WTC11 (cell line): ENCODE data around the gene RAI1. TPM values are rescaled to one million over a fixed set of nuclear protein-coding genes. Genes with fewer than 3 reads are reported as not detected.

Experiments used
- ATF1 ChIP-seq: sonication (generic); formaldehyde crosslinking; IDR thresholded peaks from 2 replicates; pipeline ENCODE4 v1.8.1; 2023; ENCODE audit warnings: mild to moderate bottlenecking, moderate library complexity, missing genetic modification reagents
- CBFB ChIP-seq: sonication (generic); formaldehyde crosslinking; IDR thresholded peaks from 2 replicates; pipeline ENCODE4 v1.8.1; 2022; ENCODE audit warnings: mild to moderate bottlenecking, low read depth, missing genetic modification reagents
- GABPB1 ChIP-seq: sonication (generic); formaldehyde crosslinking; IDR thresholded peaks from 2 replicates; pipeline ENCODE4 v1.8.1; 2023; ENCODE audit warnings: mild to moderate bottlenecking, missing genetic modification reagents
- GTF2I ChIP-seq: fragments of 250-450 bp; sonication (Bioruptor Pico); conservative IDR thresholded peaks from 2 replicates; pipeline ENCODE4 v1.4.0; 2021; ENCODE audit warnings: mild to moderate bottlenecking
- JAZF1 ChIP-seq: fragments of 250-450 bp; sonication (Bioruptor Pico); IDR thresholded peaks from 2 replicates; pipeline ENCODE4 v1.9.0; 2021; ENCODE audit warnings: moderate library complexity, mild to moderate bottlenecking, inconsistent platforms
- KAT7 ChIP-seq: sonication (generic); formaldehyde crosslinking; IDR thresholded peaks from 2 replicates; pipeline ENCODE4 v1.8.1; 2023; ENCODE audit warnings: missing genetic modification reagents, mild to moderate bottlenecking, borderline replicate concordance
- OVOL2 ChIP-seq: fragments of 250-450 bp; sonication (Bioruptor Pico); IDR thresholded peaks from 2 replicates; pipeline ENCODE4 v1.9.0; 2021; ENCODE audit warnings: mild to moderate bottlenecking, borderline replicate concordance
- RORB ChIP-seq: fragments of 250-450 bp; sonication (Bioruptor Pico); IDR thresholded peaks from 2 replicates; pipeline ENCODE4 v1.9.0; 2021; ENCODE audit warnings: mild to moderate bottlenecking
- SP1 ChIP-seq: sonication (generic); formaldehyde crosslinking; conservative IDR thresholded peaks from 2 replicates; pipeline ENCODE4 v1.8.1; 2022; ENCODE audit warnings: missing genetic modification reagents
- total RNA-seq: library from RNA; stranded (reverse); gene quantifications from 3 replicates; pipeline ENCODE4 v1.2.3, GENCODE V29; 2021
- TF ChIP-seq, protein P1 (sequence below): sonication (generic); formaldehyde crosslinking; IDR thresholded peaks from 2 replicates; pipeline ENCODE4 v1.8.0; 2022; ENCODE audit warnings: mild to moderate bottlenecking, missing genetic modification reagents
- TF ChIP-seq, protein P2 (sequence below): sonication (generic); formaldehyde crosslinking; IDR thresholded peaks from 2 replicates; pipeline ENCODE4 v1.8.1; 2022; ENCODE audit warnings: mild to moderate bottlenecking, moderate library complexity, missing genetic modification reagents
- TF ChIP-seq, protein P3 (sequence below): sonication (generic); formaldehyde crosslinking; IDR thresholded peaks from 2 replicates; pipeline ENCODE4 v1.8.1; 2023; ENCODE audit warnings: mild to moderate bottlenecking, missing genetic modification reagents, moderate library complexity
- TF ChIP-seq, protein P4 (sequence below): sonication (generic); formaldehyde crosslinking; IDR thresholded peaks from 2 replicates; pipeline ENCODE4 v1.8.0; 2022; ENCODE audit warnings: missing genetic modification reagents
- TF ChIP-seq, protein P5 (sequence below): fragments of 250-450 bp; sonication (Bioruptor Pico); IDR thresholded peaks from 2 replicates; pipeline ENCODE4 v1.8.0; 2021; ENCODE audit warnings: mild to moderate bottlenecking
- TF ChIP-seq, protein P6 (sequence below): sonication (generic); formaldehyde crosslinking; IDR thresholded peaks from 2 replicates; pipeline ENCODE4 v1.8.0; 2022; ENCODE audit warnings: mild to moderate bottlenecking, missing genetic modification reagents
- TF ChIP-seq, protein P7 (sequence below): sonication (generic); formaldehyde crosslinking; IDR thresholded peaks from 2 replicates; pipeline ENCODE4 v1.8.0; 2023; ENCODE audit warnings: mild to moderate bottlenecking, missing genetic modification reagents

The RAI1 gene
- total RNA-seq, 1 experiment from 2014 or later = 12.7 TPM

DNA sequence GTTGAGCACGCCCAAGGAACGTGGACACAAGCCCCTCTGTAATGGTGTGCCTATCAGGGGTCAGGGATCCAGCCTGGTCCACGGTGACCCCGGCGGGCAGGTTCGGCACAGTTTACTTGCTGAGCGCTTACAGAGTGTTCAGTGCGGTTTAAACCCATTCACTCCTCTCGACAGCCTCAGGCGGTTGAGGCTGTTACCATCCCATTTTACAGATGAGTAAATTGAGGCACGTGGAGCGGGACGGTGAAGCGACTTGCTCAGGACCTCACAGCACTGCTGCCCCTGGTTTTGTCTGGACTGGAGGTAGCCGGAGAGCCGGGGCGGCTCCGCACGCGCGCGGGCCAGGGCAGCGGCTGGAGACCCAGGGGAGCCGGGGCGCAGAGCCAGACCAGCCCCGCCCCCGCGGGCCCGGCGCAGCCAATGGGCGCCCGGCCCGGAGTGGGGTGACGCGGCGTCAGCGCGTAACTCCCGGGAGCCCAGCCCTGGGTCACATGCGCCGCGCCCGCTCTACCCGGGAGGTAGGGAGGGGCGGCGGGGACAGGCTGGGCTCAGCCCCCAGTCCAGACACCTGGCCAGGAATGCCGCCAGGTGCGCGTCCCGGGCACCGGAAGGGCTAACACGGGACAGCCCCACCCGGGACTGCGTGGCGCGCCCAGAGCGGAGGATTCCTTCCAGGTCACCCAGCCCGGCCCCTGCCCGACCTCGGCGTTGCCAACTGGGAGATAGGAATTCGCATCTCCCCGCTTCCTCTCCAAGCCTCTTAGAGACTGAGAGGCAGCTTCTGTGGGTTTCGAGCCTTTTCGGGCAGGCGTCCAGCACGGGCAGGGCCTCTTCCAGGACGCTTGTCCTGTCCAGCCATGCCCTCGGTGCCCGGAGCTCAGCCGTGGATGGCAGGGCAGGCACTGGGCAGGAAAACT lies 158.8 kb downstream of the RAI1 start (continued):
- TF ChIP-seq, protein P1, sequence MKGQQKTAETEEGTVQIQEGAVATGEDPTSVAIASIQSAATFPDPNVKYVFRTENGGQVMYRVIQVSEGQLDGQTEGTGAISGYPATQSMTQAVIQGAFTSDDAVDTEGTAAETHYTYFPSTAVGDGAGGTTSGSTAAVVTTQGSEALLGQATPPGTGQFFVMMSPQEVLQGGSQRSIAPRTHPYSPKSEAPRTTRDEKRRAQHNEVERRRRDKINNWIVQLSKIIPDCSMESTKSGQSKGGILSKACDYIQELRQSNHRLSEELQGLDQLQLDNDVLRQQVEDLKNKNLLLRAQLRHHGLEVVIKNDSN (CRISPR knock-in tag) = peak; percentile 84
- peak; percentile 61; the same call in 1 of the 2 replicates for TF ChIP-seq KAT7 (CRISPR knock-in tag)
- no peak for TF ChIP-seq RORB (CRISPR knock-in tag)
- no peak for TF ChIP-seq OVOL2
- TF ChIP-seq GABPB1 (CRISPR knock-in tag) = peak; percentile 34
- TF ChIP-seq, protein P2, sequence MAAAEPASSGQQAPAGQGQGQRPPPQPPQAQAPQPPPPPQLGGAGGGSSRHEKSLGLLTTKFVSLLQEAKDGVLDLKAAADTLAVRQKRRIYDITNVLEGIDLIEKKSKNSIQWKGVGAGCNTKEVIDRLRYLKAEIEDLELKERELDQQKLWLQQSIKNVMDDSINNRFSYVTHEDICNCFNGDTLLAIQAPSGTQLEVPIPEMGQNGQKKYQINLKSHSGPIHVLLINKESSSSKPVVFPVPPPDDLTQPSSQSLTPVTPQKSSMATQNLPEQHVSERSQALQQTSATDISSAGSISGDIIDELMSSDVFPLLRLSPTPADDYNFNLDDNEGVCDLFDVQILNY (CRISPR knock-in tag) = peak; percentile 90; the same call in 1 of the 2 replicates
- TF ChIP-seq, protein P3, sequence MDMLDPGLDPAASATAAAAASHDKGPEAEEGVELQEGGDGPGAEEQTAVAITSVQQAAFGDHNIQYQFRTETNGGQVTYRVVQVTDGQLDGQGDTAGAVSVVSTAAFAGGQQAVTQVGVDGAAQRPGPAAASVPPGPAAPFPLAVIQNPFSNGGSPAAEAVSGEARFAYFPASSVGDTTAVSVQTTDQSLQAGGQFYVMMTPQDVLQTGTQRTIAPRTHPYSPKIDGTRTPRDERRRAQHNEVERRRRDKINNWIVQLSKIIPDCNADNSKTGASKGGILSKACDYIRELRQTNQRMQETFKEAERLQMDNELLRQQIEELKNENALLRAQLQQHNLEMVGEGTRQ = peak; percentile 91
- TF ChIP-seq, protein P4, sequence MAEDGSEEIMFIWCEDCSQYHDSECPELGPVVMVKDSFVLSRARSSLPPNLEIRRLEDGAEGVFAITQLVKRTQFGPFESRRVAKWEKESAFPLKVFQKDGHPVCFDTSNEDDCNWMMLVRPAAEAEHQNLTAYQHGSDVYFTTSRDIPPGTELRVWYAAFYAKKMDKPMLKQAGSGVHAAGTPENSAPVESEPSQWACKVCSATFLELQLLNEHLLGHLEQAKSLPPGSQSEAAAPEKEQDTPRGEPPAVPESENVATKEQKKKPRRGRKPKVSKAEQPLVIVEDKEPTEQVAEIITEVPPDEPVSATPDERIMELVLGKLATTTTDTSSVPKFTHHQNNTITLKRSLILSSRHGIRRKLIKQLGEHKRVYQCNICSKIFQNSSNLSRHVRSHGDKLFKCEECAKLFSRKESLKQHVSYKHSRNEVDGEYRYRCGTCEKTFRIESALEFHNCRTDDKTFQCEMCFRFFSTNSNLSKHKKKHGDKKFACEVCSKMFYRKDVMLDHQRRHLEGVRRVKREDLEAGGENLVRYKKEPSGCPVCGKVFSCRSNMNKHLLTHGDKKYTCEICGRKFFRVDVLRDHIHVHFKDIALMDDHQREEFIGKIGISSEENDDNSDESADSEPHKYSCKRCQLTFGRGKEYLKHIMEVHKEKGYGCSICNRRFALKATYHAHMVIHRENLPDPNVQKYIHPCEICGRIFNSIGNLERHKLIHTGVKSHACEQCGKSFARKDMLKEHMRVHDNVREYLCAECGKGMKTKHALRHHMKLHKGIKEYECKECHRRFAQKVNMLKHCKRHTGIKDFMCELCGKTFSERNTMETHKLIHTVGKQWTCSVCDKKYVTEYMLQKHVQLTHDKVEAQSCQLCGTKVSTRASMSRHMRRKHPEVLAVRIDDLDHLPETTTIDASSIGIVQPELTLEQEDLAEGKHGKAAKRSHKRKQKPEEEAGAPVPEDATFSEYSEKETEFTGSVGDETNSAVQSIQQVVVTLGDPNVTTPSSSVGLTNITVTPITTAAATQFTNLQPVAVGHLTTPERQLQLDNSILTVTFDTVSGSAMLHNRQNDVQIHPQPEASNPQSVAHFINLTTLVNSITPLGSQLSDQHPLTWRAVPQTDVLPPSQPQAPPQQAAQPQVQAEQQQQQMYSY (CRISPR knock-in tag) = no peak
- TF ChIP-seq GTF2I = peak; percentile 98
- TF ChIP-seq, protein P5, sequence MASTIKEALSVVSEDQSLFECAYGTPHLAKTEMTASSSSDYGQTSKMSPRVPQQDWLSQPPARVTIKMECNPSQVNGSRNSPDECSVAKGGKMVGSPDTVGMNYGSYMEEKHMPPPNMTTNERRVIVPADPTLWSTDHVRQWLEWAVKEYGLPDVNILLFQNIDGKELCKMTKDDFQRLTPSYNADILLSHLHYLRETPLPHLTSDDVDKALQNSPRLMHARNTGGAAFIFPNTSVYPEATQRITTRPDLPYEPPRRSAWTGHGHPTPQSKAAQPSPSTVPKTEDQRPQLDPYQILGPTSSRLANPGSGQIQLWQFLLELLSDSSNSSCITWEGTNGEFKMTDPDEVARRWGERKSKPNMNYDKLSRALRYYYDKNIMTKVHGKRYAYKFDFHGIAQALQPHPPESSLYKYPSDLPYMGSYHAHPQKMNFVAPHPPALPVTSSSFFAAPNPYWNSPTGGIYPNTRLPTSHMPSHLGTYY = no peak
- no peak for TF ChIP-seq JAZF1 (CRISPR knock-in tag)
- peak; percentile 28; the same call in 1 of the 2 replicates for TF ChIP-seq CBFB (CRISPR knock-in tag)
- peak; percentile 79 for TF ChIP-seq SP1
- TF ChIP-seq, protein P6, sequence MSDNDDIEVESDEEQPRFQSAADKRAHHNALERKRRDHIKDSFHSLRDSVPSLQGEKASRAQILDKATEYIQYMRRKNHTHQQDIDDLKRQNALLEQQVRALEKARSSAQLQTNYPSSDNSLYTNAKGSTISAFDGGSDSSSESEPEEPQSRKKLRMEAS (CRISPR knock-in tag) = peak; percentile 65
- TF ChIP-seq, protein P7, sequence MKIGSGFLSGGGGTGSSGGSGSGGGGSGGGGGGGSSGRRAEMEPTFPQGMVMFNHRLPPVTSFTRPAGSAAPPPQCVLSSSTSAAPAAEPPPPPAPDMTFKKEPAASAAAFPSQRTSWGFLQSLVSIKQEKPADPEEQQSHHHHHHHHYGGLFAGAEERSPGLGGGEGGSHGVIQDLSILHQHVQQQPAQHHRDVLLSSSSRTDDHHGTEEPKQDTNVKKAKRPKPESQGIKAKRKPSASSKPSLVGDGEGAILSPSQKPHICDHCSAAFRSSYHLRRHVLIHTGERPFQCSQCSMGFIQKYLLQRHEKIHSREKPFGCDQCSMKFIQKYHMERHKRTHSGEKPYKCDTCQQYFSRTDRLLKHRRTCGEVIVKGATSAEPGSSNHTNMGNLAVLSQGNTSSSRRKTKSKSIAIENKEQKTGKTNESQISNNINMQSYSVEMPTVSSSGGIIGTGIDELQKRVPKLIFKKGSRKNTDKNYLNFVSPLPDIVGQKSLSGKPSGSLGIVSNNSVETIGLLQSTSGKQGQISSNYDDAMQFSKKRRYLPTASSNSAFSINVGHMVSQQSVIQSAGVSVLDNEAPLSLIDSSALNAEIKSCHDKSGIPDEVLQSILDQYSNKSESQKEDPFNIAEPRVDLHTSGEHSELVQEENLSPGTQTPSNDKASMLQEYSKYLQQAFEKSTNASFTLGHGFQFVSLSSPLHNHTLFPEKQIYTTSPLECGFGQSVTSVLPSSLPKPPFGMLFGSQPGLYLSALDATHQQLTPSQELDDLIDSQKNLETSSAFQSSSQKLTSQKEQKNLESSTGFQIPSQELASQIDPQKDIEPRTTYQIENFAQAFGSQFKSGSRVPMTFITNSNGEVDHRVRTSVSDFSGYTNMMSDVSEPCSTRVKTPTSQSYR (CRISPR knock-in tag) = 0 out of 2 replicates have a peak, but pooled peaks have one; percentile 34
- no peak for TF ChIP-seq ATF1 (CRISPR knock-in tag)
